ENCODE results near the gene MTHFS.

GRCh38 chr15:79815468-79815867 is 81.3 kb downstream of the MTHFS start:
- TF ChIP-seq POLR2A (IDR thresholded peaks at IDR 0.05) = no peak
- TF ChIP-seq, protein P1, sequence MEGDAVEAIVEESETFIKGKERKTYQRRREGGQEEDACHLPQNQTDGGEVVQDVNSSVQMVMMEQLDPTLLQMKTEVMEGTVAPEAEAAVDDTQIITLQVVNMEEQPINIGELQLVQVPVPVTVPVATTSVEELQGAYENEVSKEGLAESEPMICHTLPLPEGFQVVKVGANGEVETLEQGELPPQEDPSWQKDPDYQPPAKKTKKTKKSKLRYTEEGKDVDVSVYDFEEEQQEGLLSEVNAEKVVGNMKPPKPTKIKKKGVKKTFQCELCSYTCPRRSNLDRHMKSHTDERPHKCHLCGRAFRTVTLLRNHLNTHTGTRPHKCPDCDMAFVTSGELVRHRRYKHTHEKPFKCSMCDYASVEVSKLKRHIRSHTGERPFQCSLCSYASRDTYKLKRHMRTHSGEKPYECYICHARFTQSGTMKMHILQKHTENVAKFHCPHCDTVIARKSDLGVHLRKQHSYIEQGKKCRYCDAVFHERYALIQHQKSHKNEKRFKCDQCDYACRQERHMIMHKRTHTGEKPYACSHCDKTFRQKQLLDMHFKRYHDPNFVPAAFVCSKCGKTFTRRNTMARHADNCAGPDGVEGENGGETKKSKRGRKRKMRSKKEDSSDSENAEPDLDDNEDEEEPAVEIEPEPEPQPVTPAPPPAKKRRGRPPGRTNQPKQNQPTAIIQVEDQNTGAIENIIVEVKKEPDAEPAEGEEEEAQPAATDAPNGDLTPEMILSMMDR (IDR thresholded peaks at IDR 0.05) = no peak
